GM12875 (cell line): ENCODE measurements around the gene CBX2.

Experiments
- H3K4me3 ChIP-seq: one replicate; pipeline ENCODE4 v1.5.1; 2011; ENCODE audit warnings: low read depth, low read length, control low read depth
- CTCF ChIP-seq: IDR thresholded peaks from 2 replicates; pipeline ENCODE4 v1.5.1; 2011; ENCODE audit warnings: low read depth, mild to moderate bottlenecking, control low read depth, inconsistent platforms, low read length, moderate library complexity, borderline replicate concordance; ENCODE audit not compliant: insufficient read depth

Gene CBX2

GRCh38 chr17:79826841-79827578, 49.1 kb downstream of the CBX2 start:
- H3K4me3 ChIP-seq: no peak overlapping the region
- TF ChIP-seq CTCF: no peak

- TF ChIP-seq CTCF: no peak
- H3K4me3 ChIP-seq: no peak overlapping the region
These were observed 51.1 kb downstream of the CBX2 start for GRCh38 chr17:79829004-79829403.

- TF ChIP-seq CTCF: no peak
- H3K4me3 ChIP-seq: no peak overlapping the region
These were observed 51.5 kb downstream of the CBX2 start for GRCh38 chr17:79829457-79829856.

- TF ChIP-seq CTCF: no peak
These were observed 52.4 kb downstream of the CBX2 start for GRCh38 chr17:79830303-79830702.

GRCh38 chr17:79830763-79831264, 52.9 kb downstream of the CBX2 start:
- TF ChIP-seq CTCF: no peak
- H3K4me3 ChIP-seq: no peak overlapping the region

More at GRCh38 chr17:79830303-79830702, 52.4 kb downstream of the CBX2 start:
- no peak overlapping the region for H3K4me3 ChIP-seq

- no peak for TF ChIP-seq CTCF
- H3K4me3 ChIP-seq: no peak overlapping the region
These were observed 53.6 kb downstream of the CBX2 start for GRCh38 chr17:79831265-79832217.
